ENCODE data around the gene NBEA.
A peak's percentile ranks its signal among the peaks of the same experiment; 100 is the strongest.
"Not testable (repeated sequence)": the region's sequence is repeated elsewhere in the genome, so short reads cannot be mapped to it uniquely, and the experiment has no call there.

NBEA gene, protein sequence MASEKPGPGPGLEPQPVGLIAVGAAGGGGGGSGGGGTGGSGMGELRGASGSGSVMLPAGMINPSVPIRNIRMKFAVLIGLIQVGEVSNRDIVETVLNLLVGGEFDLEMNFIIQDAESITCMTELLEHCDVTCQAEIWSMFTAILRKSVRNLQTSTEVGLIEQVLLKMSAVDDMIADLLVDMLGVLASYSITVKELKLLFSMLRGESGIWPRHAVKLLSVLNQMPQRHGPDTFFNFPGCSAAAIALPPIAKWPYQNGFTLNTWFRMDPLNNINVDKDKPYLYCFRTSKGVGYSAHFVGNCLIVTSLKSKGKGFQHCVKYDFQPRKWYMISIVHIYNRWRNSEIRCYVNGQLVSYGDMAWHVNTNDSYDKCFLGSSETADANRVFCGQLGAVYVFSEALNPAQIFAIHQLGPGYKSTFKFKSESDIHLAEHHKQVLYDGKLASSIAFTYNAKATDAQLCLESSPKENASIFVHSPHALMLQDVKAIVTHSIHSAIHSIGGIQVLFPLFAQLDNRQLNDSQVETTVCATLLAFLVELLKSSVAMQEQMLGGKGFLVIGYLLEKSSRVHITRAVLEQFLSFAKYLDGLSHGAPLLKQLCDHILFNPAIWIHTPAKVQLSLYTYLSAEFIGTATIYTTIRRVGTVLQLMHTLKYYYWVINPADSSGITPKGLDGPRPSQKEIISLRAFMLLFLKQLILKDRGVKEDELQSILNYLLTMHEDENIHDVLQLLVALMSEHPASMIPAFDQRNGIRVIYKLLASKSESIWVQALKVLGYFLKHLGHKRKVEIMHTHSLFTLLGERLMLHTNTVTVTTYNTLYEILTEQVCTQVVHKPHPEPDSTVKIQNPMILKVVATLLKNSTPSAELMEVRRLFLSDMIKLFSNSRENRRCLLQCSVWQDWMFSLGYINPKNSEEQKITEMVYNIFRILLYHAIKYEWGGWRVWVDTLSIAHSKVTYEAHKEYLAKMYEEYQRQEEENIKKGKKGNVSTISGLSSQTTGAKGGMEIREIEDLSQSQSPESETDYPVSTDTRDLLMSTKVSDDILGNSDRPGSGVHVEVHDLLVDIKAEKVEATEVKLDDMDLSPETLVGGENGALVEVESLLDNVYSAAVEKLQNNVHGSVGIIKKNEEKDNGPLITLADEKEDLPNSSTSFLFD (N-terminal part only)

DNA sequence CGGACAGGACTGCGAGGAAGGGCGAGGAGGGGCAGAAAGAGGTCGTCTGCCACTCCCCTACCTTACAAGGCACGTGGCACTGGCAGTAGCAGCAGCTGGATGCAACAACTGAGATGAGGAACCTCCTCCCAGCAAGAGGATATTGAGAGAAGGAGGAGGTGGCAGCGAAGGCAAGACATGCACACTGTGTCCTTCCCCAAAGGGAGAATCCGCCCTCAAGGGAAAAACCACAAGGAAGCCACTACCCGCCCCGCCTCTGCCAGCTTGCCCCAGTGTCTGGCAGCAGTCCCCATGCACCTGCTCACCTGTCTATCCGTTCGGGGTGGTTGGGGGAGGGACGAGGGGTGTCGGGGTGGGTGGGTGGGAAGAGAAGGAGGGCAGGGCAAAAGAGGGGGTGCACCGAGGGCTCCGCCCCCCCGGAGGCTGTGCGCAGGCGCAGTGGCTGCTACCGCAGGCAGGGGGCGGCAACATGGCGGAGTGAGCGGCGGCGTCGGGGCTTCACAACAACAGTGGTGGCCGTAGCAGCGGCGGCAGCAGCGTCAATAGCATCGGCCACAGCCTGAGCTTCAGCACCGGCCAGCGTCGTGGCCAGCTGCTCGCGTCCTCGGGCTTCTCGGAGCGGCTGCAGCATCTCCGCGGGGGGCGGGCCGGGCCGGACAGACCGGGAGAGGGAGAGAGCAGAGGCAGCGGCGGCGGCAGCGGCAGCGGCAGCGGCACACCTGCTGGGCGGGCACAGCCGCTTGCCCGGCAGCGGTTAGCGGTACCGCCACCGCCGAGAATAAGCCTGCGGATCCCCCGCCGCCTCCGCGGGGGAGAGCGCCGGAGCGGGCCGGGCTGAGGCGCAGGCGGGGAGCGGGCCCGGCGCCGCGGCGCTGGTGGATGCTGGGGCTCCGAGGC lies at the start of gene NBEA:
NBEA (plus strand) TSS at position 436 of the 897 bp plus-strand sequence. CDS start 551 bp downstream, outside the sequence.
- DNase-seq, result peak; percentile 31 to 77

DNA sequence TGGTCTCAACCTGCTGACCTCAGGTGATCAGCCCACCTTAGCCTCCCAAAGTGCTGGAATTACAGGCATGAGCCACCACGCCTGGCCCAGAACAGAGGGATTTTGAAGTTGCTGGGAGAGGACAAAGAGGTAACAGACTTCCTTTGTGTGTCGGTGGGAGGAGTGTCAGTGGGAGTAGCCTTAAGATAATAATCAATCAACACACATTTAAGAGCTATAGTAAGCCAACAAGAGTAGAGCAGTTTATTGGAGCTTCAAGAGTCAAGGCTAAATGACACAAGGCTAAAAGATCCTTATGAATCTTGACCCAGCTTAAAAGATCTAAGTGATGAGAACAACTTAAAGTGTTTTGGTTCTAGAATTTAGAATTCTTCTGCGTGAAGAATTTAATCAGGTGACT lies 47.3 kb upstream of the NBEA start:
- no peak for DNase-seq

DNA sequence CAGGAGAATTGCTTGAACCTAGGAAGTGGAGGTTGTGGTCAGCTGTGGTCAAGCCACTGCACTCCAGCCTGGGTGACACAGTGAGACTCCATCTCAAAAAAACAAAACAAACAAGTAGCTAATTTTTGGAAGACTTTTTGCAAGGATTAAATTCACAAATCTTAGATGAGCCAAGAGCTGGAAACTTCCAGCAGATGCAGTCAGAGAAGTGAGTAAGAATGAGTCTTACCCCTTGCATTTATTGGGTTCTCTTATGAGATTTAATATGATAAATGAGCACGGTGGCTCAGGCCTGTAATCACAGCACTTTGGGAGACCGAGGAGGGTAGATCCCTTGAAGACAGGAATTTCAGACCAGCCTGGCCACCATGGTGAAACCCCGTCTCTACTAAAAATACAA lies 44.9 kb upstream of the NBEA start:
- no peak for DNase-seq

DNA sequence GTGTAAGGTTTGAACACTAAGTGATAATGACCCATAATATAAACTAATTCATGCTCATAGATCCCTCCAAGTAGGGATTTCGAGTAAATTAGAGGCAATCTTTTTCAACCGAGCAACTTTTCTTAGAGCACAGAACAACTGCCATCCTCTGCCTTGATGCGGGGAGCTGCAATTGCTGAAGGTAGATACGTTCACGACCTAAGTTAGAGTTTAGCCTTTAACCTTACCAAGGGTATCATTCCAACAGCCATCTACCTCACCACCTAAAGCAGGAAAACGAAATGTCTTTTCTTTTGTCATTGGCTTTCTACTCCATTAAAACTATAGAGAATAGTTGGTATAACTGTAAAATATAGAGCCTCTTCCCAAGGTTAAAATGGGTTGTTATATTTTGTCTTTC lies 42.2 kb upstream of the NBEA start:
- DNase-seq, result no peak

DNA sequence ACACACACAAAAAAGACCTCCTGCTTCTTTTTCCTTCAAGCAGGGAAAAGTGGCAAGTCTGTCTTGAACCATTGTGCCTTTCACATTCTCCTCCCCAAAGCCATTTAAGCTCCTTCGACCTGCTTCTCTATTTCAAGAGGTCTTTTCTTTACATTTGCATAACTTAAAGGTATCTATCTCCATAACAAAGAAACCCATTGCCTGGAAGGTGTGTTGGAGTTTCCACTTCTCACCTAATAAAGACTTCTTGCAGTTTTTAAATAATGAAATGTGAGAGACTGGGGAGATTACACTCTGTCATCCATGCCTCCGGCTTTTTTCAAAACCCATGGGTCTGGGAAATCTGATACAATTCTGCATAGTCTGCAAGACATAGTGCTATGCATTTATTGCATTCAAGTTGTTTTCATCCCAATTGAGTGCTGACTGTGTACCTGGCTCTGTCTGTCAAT lies 41.8 kb upstream of the NBEA start:
- no peak for DNase-seq

DNA sequence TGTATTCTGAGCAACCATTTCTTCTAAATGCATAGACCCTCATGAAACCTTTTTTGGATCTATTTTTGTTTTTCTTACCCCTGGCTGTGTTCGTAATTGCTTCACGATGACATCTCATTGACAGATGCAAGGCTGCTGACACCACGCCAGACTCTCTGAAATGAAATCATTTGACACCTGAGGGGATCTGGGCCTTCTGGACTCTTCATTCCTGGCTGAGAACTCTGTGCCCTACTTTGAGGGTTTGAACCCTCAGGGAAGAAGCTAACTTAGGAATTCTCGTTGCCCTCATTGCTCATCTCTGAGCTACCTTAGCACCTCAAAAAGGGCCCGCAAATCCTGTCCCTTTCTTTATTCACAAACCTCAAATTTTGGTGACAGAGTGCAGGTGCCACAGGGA lies 40.5 kb upstream of the NBEA start:
- DNase-seq, result no peak

DNA sequence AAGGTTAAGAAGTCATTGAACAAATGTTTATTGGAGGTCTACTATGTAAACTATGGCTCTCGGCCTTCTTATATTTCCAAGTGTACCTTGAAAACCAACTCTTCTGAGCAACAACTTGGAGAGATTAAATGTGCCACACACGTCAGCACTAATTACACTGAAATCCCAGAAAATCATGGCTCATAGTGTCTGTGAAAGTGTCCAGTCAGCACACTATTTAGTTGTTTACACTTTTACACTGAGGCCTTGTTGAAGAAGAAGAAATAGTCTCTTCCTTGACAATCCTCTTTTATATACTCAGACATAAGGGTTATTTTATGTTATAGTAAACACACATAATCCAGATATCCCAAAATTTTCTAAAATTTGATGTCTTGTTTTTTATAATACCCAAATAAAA lies 30.9 kb upstream of the NBEA start:
- no peak for DNase-seq

DNA sequence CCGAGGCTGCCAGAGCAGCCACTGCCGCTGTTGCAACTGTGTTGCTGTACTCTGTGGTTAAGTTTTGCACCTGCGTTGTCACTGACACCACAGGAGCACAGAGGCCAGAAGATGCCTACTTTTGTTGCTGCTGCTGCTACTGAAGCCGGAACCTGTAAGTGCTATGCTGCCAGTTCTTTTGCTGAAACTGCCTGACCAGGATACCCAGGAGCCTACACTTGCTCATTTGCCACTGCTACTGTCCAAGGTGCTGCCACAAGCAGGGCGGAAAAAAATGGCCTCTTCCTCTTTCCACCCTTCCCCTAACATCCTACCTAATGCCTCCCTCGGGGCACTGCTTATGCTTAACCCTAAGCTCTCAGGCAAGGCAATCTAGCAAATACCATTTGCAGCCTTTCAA lies 29.0 kb upstream of the NBEA start:
- DNase-seq, result no peak

DNA sequence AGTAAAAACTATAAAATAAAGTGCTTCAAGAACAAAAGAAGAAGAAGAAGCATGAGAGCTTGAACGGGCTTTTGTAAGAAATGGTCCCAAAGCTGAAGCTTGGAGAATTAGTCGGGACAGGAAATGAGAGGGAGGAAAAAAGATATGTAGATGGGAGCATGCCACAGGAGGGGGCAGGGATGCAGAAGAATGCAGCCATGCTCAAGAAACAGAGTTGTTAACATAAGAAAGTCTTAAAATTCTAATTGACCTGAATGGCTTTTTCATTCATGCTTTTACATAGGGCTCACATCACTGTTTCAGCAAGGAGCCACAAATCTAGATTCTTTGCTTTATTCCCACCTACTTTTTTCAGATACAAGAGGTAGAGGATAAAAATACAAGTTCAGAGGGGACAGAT lies 27.7 kb upstream of the NBEA start:
- DNase-seq, result no peak

DNA sequence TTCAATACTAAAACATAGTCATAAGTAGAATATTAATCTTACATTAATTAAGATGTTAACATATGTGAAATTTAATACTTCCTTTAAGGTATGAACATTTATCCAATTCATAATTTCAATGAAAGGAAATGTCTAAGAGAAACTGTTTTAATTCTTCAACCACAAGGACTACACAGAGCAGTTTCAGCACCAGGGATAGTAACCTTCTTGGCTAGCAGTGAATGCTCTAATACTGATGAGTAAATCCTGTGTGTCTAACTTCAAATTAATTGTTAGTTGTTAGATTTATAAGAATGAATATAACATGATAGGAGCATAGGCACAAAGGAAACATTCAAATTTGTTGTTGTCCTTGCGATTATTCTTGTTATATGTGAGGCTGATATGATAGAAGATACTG lies 15.6 kb upstream of the NBEA start:
- no peak for DNase-seq

DNA sequence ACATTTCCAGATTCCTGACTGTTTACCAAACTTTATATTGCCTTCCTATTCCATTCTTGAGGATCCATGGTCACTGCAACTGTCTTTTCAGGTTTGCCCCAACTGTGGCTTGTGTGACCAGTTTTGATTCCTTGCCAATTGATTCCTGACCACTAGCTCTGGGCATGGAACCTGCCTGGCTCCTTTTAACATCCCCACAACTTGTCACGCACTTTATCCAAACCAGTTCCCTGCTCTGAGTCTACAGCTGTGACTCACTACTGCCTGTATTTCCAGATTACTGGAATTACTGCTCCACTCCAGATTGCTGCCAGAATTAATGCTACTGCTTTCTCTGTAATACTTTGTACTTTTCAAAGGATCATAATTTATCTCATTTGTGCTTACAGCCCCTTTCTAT lies 13.4 kb upstream of the NBEA start:
- not testable (repeated sequence) for DNase-seq

DNA sequence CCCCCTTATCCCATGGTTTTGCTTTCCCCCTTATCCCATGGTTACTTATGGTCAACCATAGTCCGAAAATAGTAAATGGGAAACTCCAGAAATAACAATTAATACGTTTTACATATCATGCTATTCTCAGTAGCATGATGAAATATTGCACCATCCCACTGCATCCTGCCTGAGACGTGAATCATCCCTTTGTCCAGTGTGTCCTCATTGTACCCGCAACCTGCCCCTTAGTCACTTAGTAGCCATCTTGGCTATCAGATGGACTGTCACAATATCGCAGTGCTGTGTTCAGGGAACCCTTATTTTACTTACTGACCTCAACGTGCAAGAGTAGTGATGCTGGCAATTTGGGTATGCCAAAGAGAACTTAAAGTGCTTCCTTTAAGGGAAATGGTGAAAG lies 10.5 kb upstream of the NBEA start:
- DNase-seq, result no peak

DNA sequence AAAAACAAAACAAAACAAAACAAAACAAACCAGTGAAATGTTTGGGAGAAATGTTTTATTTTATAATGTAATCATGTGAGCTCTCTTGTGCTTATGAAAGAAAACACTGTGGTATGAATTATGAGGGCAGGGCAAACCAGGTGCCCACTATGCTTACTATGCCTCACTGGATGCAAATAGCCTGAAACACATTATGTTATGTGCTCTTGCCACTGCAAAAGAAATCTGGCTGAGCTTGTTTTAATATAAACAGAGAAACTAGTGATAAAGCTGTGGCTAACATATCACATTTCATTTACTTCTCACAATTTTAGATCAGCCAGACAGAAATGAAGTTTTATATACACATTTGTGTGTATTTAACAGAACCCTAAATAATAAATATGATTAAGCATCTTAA lies 8.7 kb upstream of the NBEA start:
- DNase-seq, result no peak

DNA sequence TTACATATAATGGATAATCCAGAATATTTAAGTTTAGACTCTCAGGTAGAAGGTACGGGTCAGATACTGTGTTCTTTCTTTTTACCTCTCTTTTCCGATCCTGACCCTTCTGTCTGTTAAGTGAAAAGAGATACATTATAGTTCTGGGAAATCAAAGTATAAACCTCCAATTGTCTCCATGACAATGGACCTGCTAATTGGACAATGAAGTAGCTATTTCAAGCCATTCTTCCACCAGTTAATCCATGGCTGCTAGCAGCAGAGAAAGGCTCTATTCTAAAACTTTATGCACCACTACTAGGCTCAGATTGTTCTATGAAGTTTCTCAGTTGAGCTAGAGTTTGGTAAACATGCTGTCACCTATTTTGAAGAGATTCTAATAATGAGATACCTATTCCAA lies 8.3 kb upstream of the NBEA start:
- DNase-seq, result no peak

DNA sequence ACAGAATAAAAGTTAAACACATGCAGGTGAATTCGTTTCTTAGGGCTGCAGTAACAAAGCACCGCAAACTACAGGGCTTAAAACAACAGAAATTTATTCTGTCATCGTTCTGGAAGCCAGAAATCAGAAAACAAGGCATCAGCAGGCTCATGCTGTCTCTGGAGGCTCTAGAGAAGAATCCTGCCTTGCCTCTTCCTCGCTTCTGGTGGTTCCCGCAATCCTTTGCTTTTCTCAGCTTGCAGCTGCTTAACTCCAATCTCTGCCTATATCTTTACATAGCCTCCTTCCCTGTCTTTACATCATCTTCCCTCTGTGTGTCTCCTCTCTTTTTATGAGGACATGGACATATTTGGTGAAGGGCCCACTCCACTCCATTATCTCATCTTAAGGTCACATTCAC lies 6.2 kb upstream of the NBEA start:
- no peak for DNase-seq

DNA sequence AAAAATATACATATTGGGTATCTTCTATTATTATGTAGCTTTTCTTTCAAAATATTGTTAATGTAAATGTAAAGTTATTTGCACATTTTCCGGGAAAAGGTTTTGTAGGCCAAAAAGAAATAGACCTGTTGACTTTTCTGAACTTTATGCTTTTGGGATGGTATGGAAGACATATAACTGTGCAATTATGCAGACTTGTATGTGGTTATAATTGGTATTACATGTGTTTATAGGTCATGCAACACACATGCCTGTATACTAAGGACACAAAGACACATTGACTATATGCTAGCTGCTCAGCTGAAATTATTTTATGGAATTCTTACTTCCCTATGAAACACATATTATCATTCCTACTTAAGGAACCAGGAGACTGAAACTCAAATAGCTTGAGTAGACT lies 2.3 kb upstream of the NBEA start:
- DNase-seq, result no peak

DNA sequence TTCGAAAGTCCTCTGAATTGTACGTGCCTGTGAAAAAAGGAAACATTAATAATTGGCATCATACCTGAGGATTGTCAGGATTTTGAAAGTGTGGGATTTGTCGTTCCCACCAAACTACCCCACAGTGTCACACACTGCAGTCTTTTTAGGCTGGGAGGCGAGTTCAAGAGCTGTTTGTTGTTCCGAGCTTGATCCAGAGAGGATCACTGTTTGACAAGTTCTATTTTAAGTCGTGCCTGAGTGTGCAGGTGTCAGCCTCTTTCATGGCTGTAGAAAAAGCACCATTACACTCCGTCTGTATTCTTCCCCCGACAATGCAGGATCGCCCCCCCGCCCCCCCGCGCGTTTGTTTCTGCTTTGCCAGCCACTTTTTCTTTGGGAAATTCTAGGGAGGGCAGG lies 635 bp upstream of the NBEA start:
- no peak for DNase-seq

DNA sequence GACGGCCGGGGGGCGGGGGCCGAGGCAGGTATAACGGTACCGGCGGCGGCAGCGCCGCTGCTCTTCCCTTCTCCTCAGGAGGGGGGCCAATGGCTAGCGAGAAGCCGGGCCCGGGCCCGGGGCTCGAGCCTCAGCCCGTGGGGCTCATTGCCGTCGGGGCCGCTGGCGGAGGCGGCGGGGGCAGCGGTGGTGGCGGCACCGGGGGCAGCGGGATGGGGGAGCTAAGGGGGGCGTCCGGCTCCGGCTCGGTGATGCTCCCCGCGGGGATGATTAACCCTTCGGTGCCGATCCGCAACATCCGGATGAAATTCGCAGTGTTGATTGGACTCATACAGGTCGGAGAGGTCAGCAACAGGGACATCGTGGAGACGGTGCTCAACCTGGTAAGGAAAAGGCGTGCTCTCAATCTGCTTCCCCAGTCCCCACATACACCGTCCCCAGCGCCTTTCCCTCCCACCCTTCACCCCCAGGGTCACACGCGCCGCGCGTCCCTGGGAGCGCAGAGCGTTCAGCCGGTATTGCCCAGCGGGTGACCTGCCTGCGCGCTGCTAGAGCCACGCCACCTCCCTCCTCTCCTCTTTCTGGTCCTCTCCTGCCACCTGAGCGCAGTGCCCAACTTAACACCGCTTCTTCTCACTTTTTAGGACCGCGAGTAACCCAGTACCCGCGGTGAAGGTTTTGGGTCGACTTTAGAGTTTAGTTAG lies 814 bp downstream of the NBEA start:
- DNase-seq, result no peak

DNA sequence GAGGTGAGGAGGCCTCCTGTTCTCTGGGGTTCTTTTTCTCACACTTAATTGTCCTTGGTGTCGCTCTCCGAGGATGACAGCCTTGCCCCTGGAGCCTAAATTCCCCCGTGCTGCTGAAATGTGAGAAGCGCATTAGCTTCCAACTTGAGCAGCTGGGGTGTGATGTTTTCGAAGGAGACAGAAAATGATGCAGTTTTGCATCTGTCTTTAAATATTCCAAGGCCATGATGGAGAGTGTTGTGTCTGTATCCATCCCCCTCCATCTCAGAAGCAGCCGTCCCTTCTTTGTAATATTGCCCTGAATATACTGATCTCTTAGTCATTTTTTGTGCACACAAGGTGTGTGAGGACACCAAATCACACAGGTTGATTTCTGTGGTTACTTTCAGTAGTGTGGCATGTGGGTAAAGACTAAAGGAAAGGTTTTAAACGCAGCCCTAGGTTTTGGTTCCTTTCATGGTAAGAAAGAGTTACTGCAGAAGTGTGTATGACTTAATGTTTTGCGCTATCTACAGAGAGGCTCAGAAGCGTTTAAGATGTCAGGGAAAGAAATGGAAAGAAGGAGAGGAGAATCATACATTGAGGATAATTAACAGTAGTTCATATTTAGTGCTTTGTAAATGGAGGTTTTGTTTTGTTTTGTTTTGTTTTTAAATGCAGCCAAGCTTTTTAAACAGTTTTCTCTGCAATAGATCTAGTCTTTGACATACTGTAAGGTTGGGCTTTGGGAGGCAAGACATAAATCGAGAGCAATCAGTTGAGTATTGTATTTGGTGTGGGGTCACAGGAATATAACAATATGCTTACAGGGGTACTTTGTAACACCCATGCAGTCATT lies 1.6 kb downstream of the NBEA start:
- DNase-seq, result no peak

DNA sequence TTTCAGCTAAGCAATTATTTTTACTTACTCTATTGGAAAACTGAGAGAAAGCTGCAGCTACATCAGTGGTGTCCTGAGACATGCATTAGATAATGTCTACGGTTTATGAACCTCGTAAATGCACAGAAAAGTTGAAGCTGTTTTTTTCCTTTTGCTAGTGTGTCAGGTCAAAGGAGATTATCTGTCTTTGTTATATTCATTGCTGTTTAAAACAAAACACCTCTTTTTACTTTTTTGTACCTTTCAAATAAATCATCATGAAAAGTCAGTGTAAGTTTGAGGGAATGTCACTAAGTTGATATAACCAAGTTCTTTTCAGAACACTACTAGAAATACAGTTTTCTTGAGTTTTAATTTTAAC lies 2.2 kb downstream of the NBEA start:
- DNase-seq, result no peak

DNA sequence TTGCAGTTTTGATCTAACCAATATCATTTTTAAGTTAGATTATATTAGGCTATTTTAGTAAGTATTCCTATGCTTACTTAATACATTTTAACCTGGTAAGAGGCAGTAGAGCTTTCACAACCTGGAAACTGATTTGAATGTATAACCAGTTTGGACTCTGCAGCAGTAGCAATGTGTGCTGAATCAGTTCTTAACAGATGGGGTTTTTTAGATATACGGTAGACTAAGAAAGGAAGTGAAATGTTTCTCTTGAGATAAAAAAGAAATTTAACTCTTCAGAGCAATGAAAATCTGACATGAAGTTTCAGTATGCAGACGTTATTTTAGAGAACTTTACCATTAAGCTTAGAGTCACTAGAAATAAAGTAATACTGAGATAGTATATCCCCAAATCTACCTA lies 2.7 kb downstream of the NBEA start:
- no peak for DNase-seq

All from SW 1271 (cell line).